ENCODE measurements around the gene NDUFA13. TPM values are rescaled to one million over a fixed set of nuclear protein-coding genes. Genes with fewer than 3 reads are reported as not detected.

Gene NDUFA13
- total RNA-seq, 4 donors from 2014 or later = 31.4 to 179 (median 108) TPM

GRCh38 chr19:19506592-19506991 lies 9.4 kb upstream of the NDUFA13 start:
- 75 to 91% methylated on average over 12 of the region's 12 CpGs for WGBS, 2 donors
- intact Hi-C loops (cut with DNase I; ENCODE audit: low total_unique reads) = no loop called here
- TF ChIP-seq POLR2A (IDR thresholded peaks at IDR 0.05) (no peak), CTCF (IDR thresholded peaks at IDR 0.05) (no peak)
- H3K4me3 ChIP-seq (ENCODE audit: low read depth, poor library complexity, severe bottlenecking) = no peak overlapping the region
- DNase-seq (ENCODE audit: low spot score in 2 of 2) = no peak

- TF ChIP-seq CTCF (IDR thresholded peaks at IDR 0.05) (no peak), POLR2A (IDR thresholded peaks at IDR 0.05) (no peak)
- intact Hi-C loops (cut with DNase I; ENCODE audit: low total_unique reads) = no loop called here
- DNase-seq (ENCODE audit: low spot score in 2 of 2) = no peak
- WGBS, 2 donors = 81 to 87% methylated on average over 8 of the region's 8 CpGs
- no peak overlapping the region for H3K4me3 ChIP-seq (ENCODE audit: low read depth, poor library complexity, severe bottlenecking)
These were observed 8.7 kb upstream of the NDUFA13 start for GRCh38 chr19:19507354-19507753.

- no peak overlapping the region for H3K4me3 ChIP-seq (ENCODE audit: low read depth, poor library complexity, severe bottlenecking)
- no peak for TF ChIP-seq POLR2A (IDR thresholded peaks at IDR 0.05)
- no peak for TF ChIP-seq CTCF (IDR thresholded peaks at IDR 0.05)
- 78 to 87% methylated on average over 11 of the region's 11 CpGs for WGBS, 2 donors
- no peak for DNase-seq (ENCODE audit: low spot score in 2 of 2)
- intact Hi-C loops (cut with DNase I; ENCODE audit: low total_unique reads) = no loop called here
These were observed 7.8 kb upstream of the NDUFA13 start for GRCh38 chr19:19508217-19508616.

GRCh38 chr19:19510432-19510831 lies 5.6 kb upstream of the NDUFA13 start:
- no peak overlapping the region for H3K4me3 ChIP-seq (ENCODE audit: low read depth, poor library complexity, severe bottlenecking)
- no peak for TF ChIP-seq POLR2A (IDR thresholded peaks at IDR 0.05)
- no peak for TF ChIP-seq CTCF (IDR thresholded peaks at IDR 0.05)
- WGBS, 2 donors = 16 to 24% methylated on average over 5 to 6 of the region's 6 CpGs
- no peak for DNase-seq (ENCODE audit: low spot score in 2 of 2)
- intact Hi-C loops (cut with DNase I; ENCODE audit: low total_unique reads) = no loop called here

- no peak for DNase-seq (ENCODE audit: low spot score in 2 of 2)
- WGBS, 2 donors = 86 to 88% methylated on average over 17 of the region's 17 CpGs
- no peak overlapping the region for H3K4me3 ChIP-seq (ENCODE audit: low read depth, poor library complexity, severe bottlenecking)
- intact Hi-C loops (cut with DNase I; ENCODE audit: low total_unique reads) = no loop called here
- TF ChIP-seq POLR2A (IDR thresholded peaks at IDR 0.05) (no peak), CTCF (IDR thresholded peaks at IDR 0.05) (no peak)
These were observed 2.3 kb upstream of the NDUFA13 start for GRCh38 chr19:19513682-19514081.

GRCh38 chr19:19514215-19514657 lies 1.8 kb upstream of the NDUFA13 start:
- no peak for TF ChIP-seq POLR2A (IDR thresholded peaks at IDR 0.05)
- TF ChIP-seq CTCF (IDR thresholded peaks at IDR 0.05) = no peak
- no peak overlapping the region for H3K4me3 ChIP-seq (ENCODE audit: low read depth, poor library complexity, severe bottlenecking)
- 31 to 41% methylated on average over 31 to 44 of the region's 46 CpGs for WGBS, 2 donors
- DNase-seq (ENCODE audit: low spot score in 2 of 2) = peak in 1 of 2 donors; percentile 39
- intact Hi-C loops (cut with DNase I; ENCODE audit: low total_unique reads) = no loop called here
